ENCODE results near the gene KCNQ1OT1.
A peak's percentile ranks its signal among the peaks of the same experiment; 100 is the strongest.

Gene KCNQ1OT1

GRCh38 chr11:2696455-2696854 is 3.3 kb downstream of the KCNQ1OT1 start:
- Histone ChIP-seq H3K27ac (ENCODE audit: low read length) (no peak overlapping the region), H3K9me3 (ENCODE audit: insufficient read depth, low read depth, low read length) (no peaks in the 10 kb centered on the region), H3K4me1 (ENCODE audit: insufficient read depth, low read length) (peaks cover 61% of the 10 kb centered on the region), H3K27me3 (ENCODE audit: insufficient read depth, low read length) (peaks cover 22% of the 10 kb centered on the region), H3K36me3 (ENCODE audit: insufficient read depth, low read depth, low read length) (no peaks in the 10 kb centered on the region), H3K4me3 (ENCODE audit: low read length) (peak overlapping the region; percentile 85; the same call in 1 of the 2 replicates), H3K9ac (ENCODE audit: low read depth, low read length) (no peak overlapping the region)

- Histone ChIP-seq H3K36me3 (ENCODE audit: insufficient read depth, low read depth, low read length) (no peaks in the 10 kb centered on the region), H3K9ac (ENCODE audit: low read depth, low read length) (no peak overlapping the region; the same call in 1 of the 2 replicates), H3K27me3 (ENCODE audit: insufficient read depth, low read length) (peaks cover 14% of the 10 kb centered on the region; the same call in 1 of the 2 replicates), H3K9me3 (ENCODE audit: insufficient read depth, low read depth, low read length) (no peaks in the 10 kb centered on the region), H3K4me3 (ENCODE audit: low read length) (no peak overlapping the region), H3K27ac (ENCODE audit: low read length) (no peak overlapping the region), H3K4me1 (ENCODE audit: insufficient read depth, low read length) (peaks cover 68% of the 10 kb centered on the region)
Observed at GRCh38 chr11:2694995-2695939, 4.5 kb downstream of the KCNQ1OT1 start.

GRCh38 chr11:2694495-2694894 is 5.3 kb downstream of the KCNQ1OT1 start:
- Histone ChIP-seq H3K4me1 (ENCODE audit: insufficient read depth, low read length) (peaks cover 68% of the 10 kb centered on the region), H3K9me3 (ENCODE audit: insufficient read depth, low read depth, low read length) (no peaks in the 10 kb centered on the region), H3K4me3 (ENCODE audit: low read length) (peak overlapping the region; percentile 41; the same call in 1 of the 2 replicates), H3K9ac (ENCODE audit: low read depth, low read length) (peak overlapping the region; percentile 71; the same call in 1 of the 2 replicates), H3K27me3 (ENCODE audit: insufficient read depth, low read length) (peaks cover 14% of the 10 kb centered on the region; the same call in 1 of the 2 replicates), H3K36me3 (ENCODE audit: insufficient read depth, low read depth, low read length) (no peaks in the 10 kb centered on the region), H3K27ac (ENCODE audit: low read length) (peak overlapping the region; percentile 83)

GRCh38 chr11:2693271-2694261 is 6.2 kb downstream of the KCNQ1OT1 start:
- peaks cover 68% of the 10 kb centered on the region for H3K4me1 ChIP-seq (ENCODE audit: insufficient read depth, low read length)
- H3K27me3 ChIP-seq (ENCODE audit: insufficient read depth, low read length) = peaks cover 7% of the 10 kb centered on the region; the same call in 1 of the 2 replicates
- H3K4me3 ChIP-seq (ENCODE audit: low read length) = peak overlapping the region; percentile 41; the same call in 1 of the 2 replicates
- no peaks in the 10 kb centered on the region for H3K36me3 ChIP-seq (ENCODE audit: insufficient read depth, low read depth, low read length)
- H3K9ac ChIP-seq (ENCODE audit: low read depth, low read length) = peak overlapping the region; percentile 71; the same call in 1 of the 2 replicates
- H3K9me3 ChIP-seq (ENCODE audit: insufficient read depth, low read depth, low read length) = no peaks in the 10 kb centered on the region
- peak overlapping the region; percentile 83 for H3K27ac ChIP-seq (ENCODE audit: low read length)

- Histone ChIP-seq H3K4me1 (ENCODE audit: insufficient read depth, low read length) (peaks cover 70% of the 10 kb centered on the region), H3K36me3 (ENCODE audit: insufficient read depth, low read depth, low read length) (no peaks in the 10 kb centered on the region)
Observed at GRCh38 chr11:2691991-2692875, 7.6 kb downstream of the KCNQ1OT1 start.

GRCh38 chr11:2691355-2691761 is 8.4 kb downstream of the KCNQ1OT1 start:
- Histone ChIP-seq H3K4me3 (ENCODE audit: low read length) (no peak overlapping the region), H3K9ac (ENCODE audit: low read depth, low read length) (no peak overlapping the region), H3K36me3 (ENCODE audit: insufficient read depth, low read depth, low read length) (no peaks in the 10 kb centered on the region), H3K27me3 (ENCODE audit: insufficient read depth, low read length) (peaks cover 4% of the 10 kb centered on the region; the same call in 1 of the 2 replicates), H3K4me1 (ENCODE audit: insufficient read depth, low read length) (peaks cover 64% of the 10 kb centered on the region), H3K9me3 (ENCODE audit: insufficient read depth, low read depth, low read length) (no peaks in the 10 kb centered on the region), H3K27ac (ENCODE audit: low read length) (no peak overlapping the region)

More at GRCh38 chr11:2691991-2692875, 7.6 kb downstream of the KCNQ1OT1 start:
- 0 out of 2 replicates have a peak, but pooled peaks cover 2% of the 10 kb centered on the region for H3K27me3 ChIP-seq (ENCODE audit: insufficient read depth, low read length)
- H3K9me3 ChIP-seq (ENCODE audit: insufficient read depth, low read depth, low read length) = no peaks in the 10 kb centered on the region
- H3K27ac ChIP-seq (ENCODE audit: low read length) = peak overlapping the region; percentile 59
- peak overlapping the region; percentile 41 for H3K4me3 ChIP-seq (ENCODE audit: low read length)
- H3K9ac ChIP-seq (ENCODE audit: low read depth, low read length) = peak overlapping the region; percentile 71; the same call in 1 of the 2 replicates

- no peak overlapping the region for H3K4me3 ChIP-seq (ENCODE audit: low read length)
Observed at GRCh38 chr11:2690596-2691354, 9.0 kb downstream of the KCNQ1OT1 start.

GRCh38 chr11:2689651-2690575 is 9.9 kb downstream of the KCNQ1OT1 start:
- H3K4me1 ChIP-seq (ENCODE audit: insufficient read depth, low read length) = peaks cover 58% of the 10 kb centered on the region
- no peak overlapping the region for H3K4me3 ChIP-seq (ENCODE audit: low read length)
- peaks cover 5% of the 10 kb centered on the region; the same call in 1 of the 2 replicates for H3K36me3 ChIP-seq (ENCODE audit: insufficient read depth, low read depth, low read length)
- peaks cover 4% of the 10 kb centered on the region; the same call in 1 of the 2 replicates for H3K27me3 ChIP-seq (ENCODE audit: insufficient read depth, low read length)
- no peaks in the 10 kb centered on the region for H3K9me3 ChIP-seq (ENCODE audit: insufficient read depth, low read depth, low read length)
- no peak overlapping the region for H3K27ac ChIP-seq (ENCODE audit: low read length)
- H3K9ac ChIP-seq (ENCODE audit: low read depth, low read length) = no peak overlapping the region

More at GRCh38 chr11:2690596-2691354, 9.0 kb downstream of the KCNQ1OT1 start:
- no peaks in the 10 kb centered on the region for H3K9me3 ChIP-seq (ENCODE audit: insufficient read depth, low read depth, low read length)
- H3K9ac ChIP-seq (ENCODE audit: low read depth, low read length) = no peak overlapping the region
- H3K27ac ChIP-seq (ENCODE audit: low read length) = no peak overlapping the region
- H3K36me3 ChIP-seq (ENCODE audit: insufficient read depth, low read depth, low read length) = no peaks in the 10 kb centered on the region
- H3K27me3 ChIP-seq (ENCODE audit: insufficient read depth, low read length) = peaks cover 4% of the 10 kb centered on the region; the same call in 1 of the 2 replicates
- H3K4me1 ChIP-seq (ENCODE audit: insufficient read depth, low read length) = peaks cover 64% of the 10 kb centered on the region

GRCh38 chr11:2688381-2689231 is 11.2 kb downstream of the KCNQ1OT1 start:
- H3K9ac ChIP-seq (ENCODE audit: low read depth, low read length) = no peak overlapping the region
- H3K4me3 ChIP-seq (ENCODE audit: low read length) = no peak overlapping the region
- no peak overlapping the region for H3K27ac ChIP-seq (ENCODE audit: low read length)
- H3K27me3 ChIP-seq (ENCODE audit: insufficient read depth, low read length) = peaks cover 4% of the 10 kb centered on the region; the same call in 1 of the 2 replicates
- peaks cover 49% of the 10 kb centered on the region for H3K4me1 ChIP-seq (ENCODE audit: insufficient read depth, low read length)
- peaks cover 6% of the 10 kb centered on the region; the same call in 1 of the 2 replicates for H3K36me3 ChIP-seq (ENCODE audit: insufficient read depth, low read depth, low read length)
- H3K9me3 ChIP-seq (ENCODE audit: insufficient read depth, low read depth, low read length) = no peaks in the 10 kb centered on the region
